ENCODE measurements around the gene SLC11A1.

- TF ChIP-seq, protein P1, sequence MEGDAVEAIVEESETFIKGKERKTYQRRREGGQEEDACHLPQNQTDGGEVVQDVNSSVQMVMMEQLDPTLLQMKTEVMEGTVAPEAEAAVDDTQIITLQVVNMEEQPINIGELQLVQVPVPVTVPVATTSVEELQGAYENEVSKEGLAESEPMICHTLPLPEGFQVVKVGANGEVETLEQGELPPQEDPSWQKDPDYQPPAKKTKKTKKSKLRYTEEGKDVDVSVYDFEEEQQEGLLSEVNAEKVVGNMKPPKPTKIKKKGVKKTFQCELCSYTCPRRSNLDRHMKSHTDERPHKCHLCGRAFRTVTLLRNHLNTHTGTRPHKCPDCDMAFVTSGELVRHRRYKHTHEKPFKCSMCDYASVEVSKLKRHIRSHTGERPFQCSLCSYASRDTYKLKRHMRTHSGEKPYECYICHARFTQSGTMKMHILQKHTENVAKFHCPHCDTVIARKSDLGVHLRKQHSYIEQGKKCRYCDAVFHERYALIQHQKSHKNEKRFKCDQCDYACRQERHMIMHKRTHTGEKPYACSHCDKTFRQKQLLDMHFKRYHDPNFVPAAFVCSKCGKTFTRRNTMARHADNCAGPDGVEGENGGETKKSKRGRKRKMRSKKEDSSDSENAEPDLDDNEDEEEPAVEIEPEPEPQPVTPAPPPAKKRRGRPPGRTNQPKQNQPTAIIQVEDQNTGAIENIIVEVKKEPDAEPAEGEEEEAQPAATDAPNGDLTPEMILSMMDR (IDR thresholded peaks at IDR 0.05) = no peak
- no peak for TF ChIP-seq POLR2AphosphoS5 (IDR thresholded peaks at IDR 0.05)
These were observed 49.8 kb downstream of the SLC11A1 start for GRCh38 chr2:218431878-218432277.

Measured in upper lobe of left lung (tissue), 4 donors.